ENCODE measurements around the gene EFL1.

DNA sequence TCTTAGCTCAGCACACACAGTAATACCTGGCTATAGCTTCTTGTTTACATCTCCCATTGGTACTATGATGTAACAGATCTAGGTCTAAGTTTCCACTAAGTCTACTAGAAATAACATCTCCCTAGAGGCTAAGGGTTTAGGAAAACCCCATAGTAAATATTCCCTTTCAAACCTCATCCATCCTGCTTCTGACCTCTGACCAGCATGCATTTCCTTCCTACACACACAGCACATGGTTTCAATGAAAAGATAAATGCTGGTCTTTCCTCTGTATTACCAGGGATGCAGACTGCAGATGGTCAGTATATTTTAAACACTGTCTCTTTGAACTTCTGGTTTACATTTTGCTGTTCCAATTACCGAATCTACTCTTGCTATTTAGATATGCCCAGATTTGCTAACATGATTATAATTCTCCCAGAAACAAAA, 96.6 kb downstream of the EFL1 start:
- TF ChIP-seq, protein P1, sequence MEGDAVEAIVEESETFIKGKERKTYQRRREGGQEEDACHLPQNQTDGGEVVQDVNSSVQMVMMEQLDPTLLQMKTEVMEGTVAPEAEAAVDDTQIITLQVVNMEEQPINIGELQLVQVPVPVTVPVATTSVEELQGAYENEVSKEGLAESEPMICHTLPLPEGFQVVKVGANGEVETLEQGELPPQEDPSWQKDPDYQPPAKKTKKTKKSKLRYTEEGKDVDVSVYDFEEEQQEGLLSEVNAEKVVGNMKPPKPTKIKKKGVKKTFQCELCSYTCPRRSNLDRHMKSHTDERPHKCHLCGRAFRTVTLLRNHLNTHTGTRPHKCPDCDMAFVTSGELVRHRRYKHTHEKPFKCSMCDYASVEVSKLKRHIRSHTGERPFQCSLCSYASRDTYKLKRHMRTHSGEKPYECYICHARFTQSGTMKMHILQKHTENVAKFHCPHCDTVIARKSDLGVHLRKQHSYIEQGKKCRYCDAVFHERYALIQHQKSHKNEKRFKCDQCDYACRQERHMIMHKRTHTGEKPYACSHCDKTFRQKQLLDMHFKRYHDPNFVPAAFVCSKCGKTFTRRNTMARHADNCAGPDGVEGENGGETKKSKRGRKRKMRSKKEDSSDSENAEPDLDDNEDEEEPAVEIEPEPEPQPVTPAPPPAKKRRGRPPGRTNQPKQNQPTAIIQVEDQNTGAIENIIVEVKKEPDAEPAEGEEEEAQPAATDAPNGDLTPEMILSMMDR (IDR thresholded peaks at IDR 0.05): no peak
- no peak for TF ChIP-seq POLR2A (IDR thresholded peaks at IDR 0.05)
